Stimulated activated naive CD8-positive, alpha-beta T cell treated with anti-CD3 and anti-CD28 coated beads, Interleukin-15, amount 100 ng/mL, for 72 hours (primary cell): ENCODE data around the gene SMAD7.

Source experiments
- ATAC-seq: fragments of 150-1000 bp; cut with Tn5 transposase; 2 replicates; pipeline ENCODE4 v1.10.0; 2021; ENCODE audit warnings: mild to moderate bottlenecking, moderate library complexity
- DNase-seq, 2 donors: peaks; one replicate each; pipeline ENCODE4 v3.0.0; 2021 to 2022
- H3K27ac Mint-ChIP-seq, 2 donors: one replicate each; pipeline ENCODE4 v1.8.0; 2022; ENCODE audit warnings: mild to moderate bottlenecking in 2 of 2, mixed read lengths in 2 of 2, moderate library complexity in 2 of 2
- H3K27me3 Mint-ChIP-seq: one replicate; pipeline ENCODE4 v1.8.0; 2022; ENCODE audit warnings: mixed read lengths
- H3K4me1 Mint-ChIP-seq: one replicate; pipeline ENCODE4 v1.8.0; 2022; ENCODE audit warnings: mild to moderate bottlenecking, mixed read lengths
- H3K4me3 Mint-ChIP-seq, 2 donors: one replicate each; pipeline ENCODE4 v1.8.0; 2022; ENCODE audit warnings: mild to moderate bottlenecking in 2 of 2, mixed read lengths in 2 of 2, moderate library complexity in 1 of 2
- H3K9me3 Mint-ChIP-seq, 2 donors: one replicate each; pipeline ENCODE4 v1.8.0; 2022; ENCODE audit warnings: mixed read lengths in 2 of 2

Gene SMAD7

DNA sequence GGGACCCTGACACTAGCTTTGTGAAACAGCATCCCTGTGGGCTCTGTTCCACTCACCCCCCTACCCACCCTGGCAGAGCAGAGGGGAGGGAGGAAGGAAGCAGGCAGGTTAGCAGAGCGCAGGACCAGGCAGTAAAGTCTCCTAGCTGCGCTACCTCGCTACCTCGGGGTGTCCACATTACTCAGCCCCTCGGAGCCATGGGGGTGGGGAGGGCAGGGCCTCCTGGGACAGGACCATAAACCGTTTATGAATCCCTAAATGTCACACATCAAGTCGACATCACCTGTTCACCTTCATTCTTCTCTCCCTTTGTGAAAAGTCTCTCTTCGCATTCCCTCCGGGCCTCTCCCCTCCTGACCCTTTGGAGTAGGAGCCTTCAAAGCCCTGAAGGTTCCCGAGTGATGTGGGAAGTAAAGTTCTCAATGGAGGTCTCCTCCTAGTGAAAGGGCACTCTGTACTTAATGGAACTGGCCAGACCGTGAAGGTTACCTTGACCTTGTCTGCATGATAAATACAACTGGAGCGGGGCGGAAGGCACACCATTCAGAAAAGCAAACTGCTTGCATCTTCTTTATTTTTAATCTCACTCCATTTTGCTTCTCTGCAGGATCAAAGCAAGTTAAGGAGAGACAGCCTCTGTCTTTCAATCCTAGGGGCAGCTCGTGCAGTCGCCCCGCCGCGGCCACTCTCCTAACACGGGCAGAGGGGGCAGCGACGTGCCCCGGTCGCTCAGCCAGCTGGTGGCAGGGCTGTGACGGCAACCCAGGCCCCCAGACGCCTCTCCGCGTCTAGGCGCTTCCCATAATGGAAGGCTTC is 23.7 kb upstream of the SMAD7 start:
- H3K4me3 Mint-ChIP-seq = peak overlapping the region; percentile 46 to 71
- ATAC-seq (no peak), DNase-seq (no peak)
- H3K9me3 Mint-ChIP-seq = no peaks in the 10 kb centered on the region
- H3K4me1 Mint-ChIP-seq = peaks cover 41% of the 10 kb centered on the region
- no peak overlapping the region for H3K27ac Mint-ChIP-seq
- H3K27me3 Mint-ChIP-seq = peaks cover 54% of the 10 kb centered on the region

DNA sequence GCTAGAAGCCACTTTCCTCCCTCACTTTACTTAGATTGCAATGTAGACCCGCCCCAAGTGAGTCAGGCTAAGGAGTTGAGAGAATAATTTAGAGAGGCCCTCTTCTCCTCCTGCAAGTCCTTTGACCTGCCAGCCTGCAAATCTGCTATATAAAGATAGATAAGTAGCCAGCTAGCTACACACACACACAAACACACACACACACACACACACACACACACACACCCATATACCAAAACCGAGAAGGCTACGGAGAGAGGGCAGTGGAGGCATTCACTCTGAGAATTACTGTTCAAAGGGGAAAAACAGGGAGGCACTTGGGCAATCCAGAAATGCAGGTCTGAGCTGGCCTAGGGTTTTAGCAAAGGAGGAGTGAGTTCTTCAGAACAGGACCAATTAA is 23.0 kb upstream of the SMAD7 start:
- ATAC-seq = no peak
- Mint-ChIP-seq H3K27ac (no peak overlapping the region), H3K27me3 (peaks cover 51% of the 10 kb centered on the region), H3K9me3 (no peaks in the 10 kb centered on the region), H3K4me3 (no peak overlapping the region), H3K4me1 (peaks cover 34% of the 10 kb centered on the region)
- no peak for DNase-seq

DNA sequence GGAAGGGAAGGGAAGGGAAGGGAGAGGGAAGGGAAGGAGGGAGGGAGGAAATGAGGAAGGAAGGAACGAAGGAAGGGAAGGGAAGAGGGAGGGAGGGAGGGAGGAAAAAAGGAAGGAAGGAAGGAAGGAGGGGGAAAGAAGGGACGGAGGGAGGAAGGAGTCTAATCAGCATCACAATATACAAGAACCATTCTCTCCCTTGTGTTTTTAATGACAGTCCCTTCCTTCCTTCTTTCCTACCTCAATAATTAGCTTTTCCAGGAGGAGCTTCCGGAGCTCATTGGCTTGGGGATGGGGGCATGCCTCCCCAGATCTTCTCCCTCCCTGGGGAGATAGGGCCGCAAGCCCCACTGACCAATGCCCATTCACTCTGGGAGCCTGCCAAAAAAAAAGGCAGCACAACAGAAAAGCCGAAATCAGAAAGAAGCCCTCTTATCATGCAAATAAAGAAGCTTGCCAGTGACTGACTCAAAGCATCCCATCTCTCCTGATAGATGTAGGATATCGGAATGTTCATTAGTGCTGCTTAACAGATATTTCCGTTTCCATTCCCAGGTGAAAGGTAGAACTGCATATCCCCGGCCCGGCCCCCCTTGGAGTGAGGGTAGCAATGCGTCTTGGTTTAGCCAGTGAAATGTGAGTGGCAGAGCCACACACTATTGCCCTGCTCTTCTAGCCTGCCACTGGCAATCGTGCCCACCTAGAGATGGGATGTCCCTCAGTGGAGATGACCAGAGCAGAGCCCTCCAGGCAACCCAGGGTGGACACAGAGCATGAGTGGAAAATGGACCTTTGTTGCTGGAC is 17.8 kb upstream of the SMAD7 start:
- Mint-ChIP-seq H3K4me3 (no peak overlapping the region), H3K27me3 (peaks cover 22% of the 10 kb centered on the region), H3K4me1 (peaks cover 3% of the 10 kb centered on the region), H3K27ac (no peak overlapping the region), H3K9me3 (no peaks in the 10 kb centered on the region)
- no peak for DNase-seq
- ATAC-seq = no peak

GRCh38 chr18:48967545-48967944 is 16.8 kb upstream of the SMAD7 start:
- Mint-ChIP-seq H3K27me3 (peaks cover 20% of the 10 kb centered on the region), H3K4me1 (peaks cover 12% of the 10 kb centered on the region), H3K27ac (no peak overlapping the region), H3K9me3 (no peaks in the 10 kb centered on the region), H3K4me3 (no peak overlapping the region)
- no peak for DNase-seq
- ATAC-seq = no peak

GRCh38 chr18:48966523-48966922 is 15.8 kb upstream of the SMAD7 start:
- Mint-ChIP-seq H3K4me1 (peaks cover 17% of the 10 kb centered on the region), H3K4me3 (no peak overlapping the region), H3K9me3 (no peaks in the 10 kb centered on the region), H3K27ac (no peak overlapping the region), H3K27me3 (peaks cover 20% of the 10 kb centered on the region)
- ATAC-seq (no peak), DNase-seq (no peak)

DNA sequence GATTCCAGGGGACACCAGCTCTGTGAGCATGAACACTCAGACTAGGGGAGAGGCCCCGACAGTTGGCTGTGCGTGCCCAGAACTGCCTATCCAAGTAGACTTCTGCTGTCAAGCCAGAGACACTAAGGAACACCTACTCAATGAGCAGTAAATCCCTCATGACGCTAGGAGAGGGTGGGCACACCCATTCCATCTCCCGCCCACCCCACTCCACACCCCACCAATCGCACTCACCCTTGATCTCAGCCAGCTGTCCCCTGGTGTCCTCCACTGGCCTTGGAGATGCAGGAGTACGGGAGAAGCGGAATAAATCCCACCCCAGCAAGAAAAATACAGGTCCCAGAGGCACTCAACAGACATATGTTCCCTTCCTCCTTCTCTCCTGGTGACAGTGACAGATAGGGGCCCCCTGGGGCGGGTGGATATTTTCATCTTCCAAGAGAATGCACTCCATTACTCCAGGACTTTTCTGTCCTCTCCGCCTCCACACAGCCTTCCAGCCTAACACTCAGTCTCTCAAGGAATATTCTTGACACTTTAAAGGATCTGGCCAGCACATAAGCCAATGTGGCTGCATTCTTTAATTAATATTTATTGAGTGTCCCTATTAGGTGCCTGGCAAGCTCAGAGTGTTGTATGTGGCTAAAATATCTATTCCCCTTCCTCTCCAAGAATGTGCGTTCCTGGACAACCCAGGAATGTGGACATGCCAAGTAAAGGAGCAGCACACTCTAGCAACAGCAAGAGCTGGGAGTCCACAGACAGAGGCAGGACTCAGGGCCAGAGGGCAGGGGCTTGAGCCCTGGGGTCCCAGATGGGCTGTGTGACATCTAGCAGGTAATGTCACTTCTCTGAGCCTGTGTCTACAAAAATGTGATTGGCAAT is 13.1 kb upstream of the SMAD7 start:
- Mint-ChIP-seq H3K4me3 (no peak overlapping the region), H3K27me3 (peaks cover 17% of the 10 kb centered on the region), H3K27ac (no peak overlapping the region), H3K4me1 (peaks cover 17% of the 10 kb centered on the region), H3K9me3 (no peaks in the 10 kb centered on the region)
- ATAC-seq (peak; percentile 54), DNase-seq (no peak)

DNA sequence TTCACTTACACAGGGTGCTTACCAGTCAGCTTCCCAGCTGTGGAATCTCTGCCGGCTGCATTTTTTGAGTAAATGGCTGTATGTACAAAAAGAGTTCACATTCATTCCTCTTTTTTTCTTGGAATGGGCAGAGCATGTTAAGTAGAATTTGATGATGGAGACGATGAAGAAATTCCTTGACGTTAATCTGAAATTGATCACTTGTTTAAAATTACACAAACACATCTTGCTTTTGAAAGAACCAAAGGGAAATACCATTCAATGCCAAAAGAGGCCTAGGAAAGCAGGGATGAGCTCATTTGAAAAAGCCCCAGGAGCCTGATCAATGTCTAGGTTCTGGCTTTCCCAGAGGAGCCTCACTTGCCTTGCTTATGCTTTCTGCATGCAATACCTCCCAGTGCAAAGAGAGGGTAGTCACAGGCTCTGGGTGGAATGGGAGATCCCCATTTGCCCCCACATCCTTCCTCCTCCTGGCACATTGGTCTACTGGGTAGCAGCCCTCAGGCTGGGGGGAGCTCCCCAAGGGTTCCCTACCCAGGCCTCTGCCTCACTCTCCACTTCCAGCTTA is 12.3 kb upstream of the SMAD7 start:
- no peak overlapping the region for H3K4me3 Mint-ChIP-seq
- no peaks in the 10 kb centered on the region for H3K9me3 Mint-ChIP-seq
- peaks cover 10% of the 10 kb centered on the region for H3K27me3 Mint-ChIP-seq
- DNase-seq (peak in 1 of 2 donors; percentile 30), ATAC-seq (peak; percentile 88)
- peaks cover 17% of the 10 kb centered on the region for H3K4me1 Mint-ChIP-seq
- H3K27ac Mint-ChIP-seq = peak overlapping the region in 1 of 2 donors; percentile 60

GRCh38 chr18:48962252-48962993 is 11.7 kb upstream of the SMAD7 start:
- peaks cover 17% of the 10 kb centered on the region for H3K4me1 Mint-ChIP-seq
- no peak for DNase-seq
- H3K4me3 Mint-ChIP-seq = no peak overlapping the region
- ATAC-seq = peak; percentile 33
- H3K27ac Mint-ChIP-seq = no peak overlapping the region
- H3K9me3 Mint-ChIP-seq = no peaks in the 10 kb centered on the region
- H3K27me3 Mint-ChIP-seq = peaks cover 10% of the 10 kb centered on the region

- ATAC-seq (no peak), DNase-seq (no peak)
- Mint-ChIP-seq H3K27ac (peak overlapping the region in 1 of 2 donors; percentile 93), H3K4me3 (no peak overlapping the region), H3K9me3 (no peaks in the 10 kb centered on the region), H3K4me1 (peaks cover 17% of the 10 kb centered on the region), H3K27me3 (peaks cover 10% of the 10 kb centered on the region)
Measured at GRCh38 chr18:48961547-48961946, 10.8 kb upstream of the SMAD7 start.

- H3K27ac Mint-ChIP-seq = no peak overlapping the region
- peaks cover 18% of the 10 kb centered on the region for H3K27me3 Mint-ChIP-seq
Measured at GRCh38 chr18:48959921-48960920, 9.5 kb upstream of the SMAD7 start.

DNA sequence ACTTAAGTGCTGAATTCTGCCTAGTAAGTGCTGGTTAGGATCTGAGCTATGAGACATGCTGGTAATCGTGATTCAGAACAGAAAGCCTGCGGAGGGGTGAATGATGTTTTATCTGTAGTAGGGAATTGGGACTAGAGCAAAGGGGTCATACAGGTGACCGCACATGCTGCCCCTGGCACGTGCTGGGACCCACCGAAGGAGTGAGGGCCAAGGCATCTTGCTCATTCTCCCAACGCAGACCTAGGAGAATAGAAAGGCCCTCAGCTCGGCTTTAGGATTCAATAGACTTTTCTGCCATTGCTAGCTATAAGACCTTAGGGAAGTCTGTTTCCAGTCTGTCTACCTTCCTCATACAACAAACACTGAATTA is 8.8 kb upstream of the SMAD7 start:
- no peak overlapping the region for H3K27ac Mint-ChIP-seq

More at GRCh38 chr18:48959921-48960920, 9.5 kb upstream of the SMAD7 start:
- H3K4me1 Mint-ChIP-seq = peaks cover 27% of the 10 kb centered on the region
- ATAC-seq (no peak), DNase-seq (no peak)
- H3K9me3 Mint-ChIP-seq = no peaks in the 10 kb centered on the region
- no peak overlapping the region for H3K4me3 Mint-ChIP-seq

GRCh38 chr18:48958951-48959350 is 8.2 kb upstream of the SMAD7 start:
- Mint-ChIP-seq H3K27me3 (peaks cover 14% of the 10 kb centered on the region), H3K4me3 (no peak overlapping the region), H3K9me3 (no peaks in the 10 kb centered on the region), H3K4me1 (peaks cover 31% of the 10 kb centered on the region), H3K27ac (no peak overlapping the region)
- DNase-seq = no peak
- no peak for ATAC-seq

More for the DNA sequence above, 8.8 kb upstream of the SMAD7 start:
- Mint-ChIP-seq H3K27me3 (peaks cover 18% of the 10 kb centered on the region), H3K9me3 (no peaks in the 10 kb centered on the region), H3K4me1 (peaks cover 31% of the 10 kb centered on the region), H3K4me3 (no peak overlapping the region)
- DNase-seq (no peak), ATAC-seq (no peak)

DNA sequence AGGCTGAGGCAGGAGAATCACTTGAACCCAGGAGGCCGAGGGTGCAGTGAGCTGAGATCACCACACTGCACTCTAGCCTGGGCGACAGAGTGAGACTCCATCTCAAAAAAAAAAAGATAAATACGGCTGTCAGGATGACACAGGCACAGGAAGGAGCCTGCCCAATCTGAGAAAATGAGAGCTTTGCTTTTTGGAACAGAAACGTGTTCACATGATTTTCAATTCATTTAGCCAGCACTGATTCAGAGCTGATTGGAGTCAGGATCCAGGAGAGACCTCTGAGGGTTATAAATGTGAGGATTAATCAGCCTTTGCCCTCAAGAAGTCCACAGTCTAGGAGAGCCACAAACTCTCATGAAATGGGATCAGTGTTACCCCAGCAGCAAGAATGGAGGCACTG is 6.9 kb upstream of the SMAD7 start:
- ATAC-seq (no peak), DNase-seq (no peak)
- Mint-ChIP-seq H3K27ac (no peak overlapping the region), H3K4me3 (no peak overlapping the region), H3K4me1 (peaks cover 19% of the 10 kb centered on the region), H3K27me3 (peaks cover 8% of the 10 kb centered on the region), H3K9me3 (no peaks in the 10 kb centered on the region)

DNA sequence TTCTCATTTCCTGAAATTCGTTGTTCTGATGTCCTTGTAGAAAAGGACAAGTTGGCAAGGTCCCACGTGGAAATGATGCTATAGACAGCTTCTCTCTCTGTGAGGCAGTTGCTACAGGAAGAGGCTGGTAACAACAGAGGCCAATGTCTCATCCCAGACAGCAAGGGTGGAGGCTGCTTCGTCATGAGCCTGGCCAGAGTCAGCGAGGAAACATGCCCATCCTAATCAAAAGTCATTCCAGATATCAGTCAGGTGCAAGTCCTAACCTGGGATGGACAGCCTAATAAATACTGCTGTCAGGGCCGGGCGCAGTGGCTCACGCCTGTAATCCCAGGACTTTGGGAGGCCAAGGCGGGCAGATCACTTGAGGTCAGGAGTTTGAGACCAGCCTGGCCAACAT is 6.4 kb upstream of the SMAD7 start:
- ATAC-seq (no peak), DNase-seq (no peak)
- Mint-ChIP-seq H3K4me3 (no peak overlapping the region), H3K9me3 (no peaks in the 10 kb centered on the region), H3K4me1 (peaks cover 18% of the 10 kb centered on the region), H3K27me3 (peaks cover 8% of the 10 kb centered on the region), H3K27ac (no peak overlapping the region)
